ENCODE measurements around the gene HDDC3. TPM values are rescaled to one million over a fixed set of nuclear protein-coding genes. Genes with fewer than 3 reads are reported as not detected.
"Not testable (repeated sequence)": the region's sequence is repeated elsewhere in the genome, so short reads cannot be mapped to it uniquely, and the experiment has no call there.

HDDC3 gene
- total RNA-seq, 6 donors from 2014 or later = 5.0 to 19.3 (median 12.5) TPM

DNA sequence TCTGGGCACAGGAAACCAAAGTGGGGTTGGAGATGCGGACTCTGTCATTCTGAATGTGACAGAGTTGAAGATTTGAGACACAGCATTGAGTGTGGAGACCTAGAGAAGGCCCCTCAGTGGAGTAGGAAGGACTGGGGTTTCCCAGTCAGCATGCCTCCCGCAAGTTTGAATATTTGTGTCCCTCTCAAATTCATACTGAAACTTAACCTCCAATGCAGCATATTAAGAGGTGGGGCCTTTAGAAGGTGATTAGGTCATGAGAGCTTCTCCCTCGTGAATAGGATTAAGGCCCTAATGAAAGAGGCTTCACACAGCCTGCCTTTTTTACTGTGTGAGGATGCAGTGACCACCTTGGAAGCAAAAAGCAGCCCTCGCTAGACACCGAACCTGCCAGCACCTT lies 8.0 kb downstream of the HDDC3 start:
- Histone ChIP-seq H3K27me3 (no peaks in the 10 kb centered on the region), H3K9me3 (no peaks in the 10 kb centered on the region), H3K27ac (no peak overlapping the region), H3K36me3 (peaks cover 15 to 23% (median 19%) of the 10 kb centered on the region in 4 donors), H3K4me3 (no peak overlapping the region), H3K4me1 (peaks cover 3 to 8% (median 6%) of the 10 kb centered on the region in 4 donors)
- WGBS, 2 donors = 69 to 81% methylated on average over 5 of the region's 5 CpGs
- ATAC-seq (ENCODE audit: low FRiP score in 2 of 2) (no peak), DNase-seq (no peak)
- TF ChIP-seq, protein P1, sequence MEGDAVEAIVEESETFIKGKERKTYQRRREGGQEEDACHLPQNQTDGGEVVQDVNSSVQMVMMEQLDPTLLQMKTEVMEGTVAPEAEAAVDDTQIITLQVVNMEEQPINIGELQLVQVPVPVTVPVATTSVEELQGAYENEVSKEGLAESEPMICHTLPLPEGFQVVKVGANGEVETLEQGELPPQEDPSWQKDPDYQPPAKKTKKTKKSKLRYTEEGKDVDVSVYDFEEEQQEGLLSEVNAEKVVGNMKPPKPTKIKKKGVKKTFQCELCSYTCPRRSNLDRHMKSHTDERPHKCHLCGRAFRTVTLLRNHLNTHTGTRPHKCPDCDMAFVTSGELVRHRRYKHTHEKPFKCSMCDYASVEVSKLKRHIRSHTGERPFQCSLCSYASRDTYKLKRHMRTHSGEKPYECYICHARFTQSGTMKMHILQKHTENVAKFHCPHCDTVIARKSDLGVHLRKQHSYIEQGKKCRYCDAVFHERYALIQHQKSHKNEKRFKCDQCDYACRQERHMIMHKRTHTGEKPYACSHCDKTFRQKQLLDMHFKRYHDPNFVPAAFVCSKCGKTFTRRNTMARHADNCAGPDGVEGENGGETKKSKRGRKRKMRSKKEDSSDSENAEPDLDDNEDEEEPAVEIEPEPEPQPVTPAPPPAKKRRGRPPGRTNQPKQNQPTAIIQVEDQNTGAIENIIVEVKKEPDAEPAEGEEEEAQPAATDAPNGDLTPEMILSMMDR (IDR thresholded peaks at IDR 0.05) = no peak
- TF ChIP-seq POLR2A (IDR thresholded peaks at IDR 0.05) = no peak

DNA sequence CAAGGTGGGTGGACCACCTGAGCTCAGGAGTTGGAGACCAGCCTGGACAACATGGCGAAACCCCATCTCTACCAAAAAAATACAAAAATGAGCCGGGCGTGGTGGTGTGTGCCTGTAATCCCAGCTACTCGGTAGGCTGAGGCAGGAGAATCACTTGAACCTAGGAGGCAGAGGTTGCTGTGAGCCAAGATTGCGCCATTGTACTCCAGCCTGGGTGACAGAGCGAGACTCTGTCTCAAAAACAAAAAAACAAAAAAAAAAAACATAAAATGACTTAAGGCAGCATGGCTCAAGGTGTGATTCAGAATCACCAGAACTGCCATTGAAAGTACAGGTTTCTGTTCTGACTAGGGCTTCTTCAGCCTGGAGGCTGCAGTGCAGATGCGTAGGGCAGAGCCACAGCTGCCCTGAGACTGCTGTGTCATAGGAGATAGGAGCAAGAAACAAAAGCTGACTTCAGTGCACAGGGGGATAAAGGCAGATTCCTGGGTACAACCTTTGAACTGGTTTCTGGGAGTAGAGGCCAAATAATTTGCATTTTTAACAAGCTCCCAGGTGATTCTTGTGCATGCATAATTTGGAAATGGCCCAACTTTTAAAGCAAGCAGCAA lies 9.5 kb downstream of the HDDC3 start:
- not testable (repeated sequence) for H3K9me3 ChIP-seq; H3K27ac ChIP-seq; DNase-seq; H3K27me3 ChIP-seq; ATAC-seq (ENCODE audit: low FRiP score in 2 of 2); H3K4me3 ChIP-seq; H3K4me1 ChIP-seq
- WGBS, 2 donors = 90% methylated on average over 7 of the region's 7 CpGs
- H3K36me3 ChIP-seq = peaks cover 23 to 39% (median 35%) of the 10 kb centered on the region in 4 donors

DNA sequence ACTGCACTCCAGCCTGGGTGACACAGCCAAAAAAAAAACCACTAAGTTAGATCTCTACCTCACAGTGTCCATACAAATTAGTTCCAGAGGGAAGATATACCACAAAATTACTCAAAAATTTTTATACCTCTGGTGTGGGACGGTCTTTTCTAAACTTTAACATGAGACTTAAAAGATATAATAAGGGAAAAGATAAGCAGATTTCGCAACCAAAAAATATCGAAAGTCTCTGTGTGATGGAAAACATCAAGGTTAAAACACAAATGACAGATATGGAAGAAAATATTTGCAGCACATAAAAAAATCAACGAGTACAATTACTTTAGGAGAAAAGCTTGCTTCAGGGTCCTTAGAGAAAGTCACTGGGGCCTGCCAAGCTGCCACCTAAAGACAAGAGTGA lies 10.5 kb downstream of the HDDC3 start:
- 81 to 88% methylated on average over 4 of the region's 4 CpGs for WGBS, 2 donors
- no peaks in the 10 kb centered on the region for H3K4me1 ChIP-seq
- TF ChIP-seq POLR2AphosphoS5 (IDR thresholded peaks at IDR 0.05) (no peak), POLR2A (IDR thresholded peaks at IDR 0.05) (no peak), EP300 (IDR thresholded peaks at IDR 0.05) (no peak)
- TF ChIP-seq, protein P1 (IDR thresholded peaks at IDR 0.05) = no peak
- DNase-seq (no peak), ATAC-seq (ENCODE audit: low FRiP score in 2 of 2) (no peak)
- no peaks in the 10 kb centered on the region for H3K9me3 ChIP-seq
- peaks cover 23 to 48% (median 43%) of the 10 kb centered on the region in 4 donors for H3K36me3 ChIP-seq
- no peak overlapping the region for H3K27ac ChIP-seq
- H3K27me3 ChIP-seq = no peaks in the 10 kb centered on the region
- H3K4me3 ChIP-seq = no peak overlapping the region

DNA sequence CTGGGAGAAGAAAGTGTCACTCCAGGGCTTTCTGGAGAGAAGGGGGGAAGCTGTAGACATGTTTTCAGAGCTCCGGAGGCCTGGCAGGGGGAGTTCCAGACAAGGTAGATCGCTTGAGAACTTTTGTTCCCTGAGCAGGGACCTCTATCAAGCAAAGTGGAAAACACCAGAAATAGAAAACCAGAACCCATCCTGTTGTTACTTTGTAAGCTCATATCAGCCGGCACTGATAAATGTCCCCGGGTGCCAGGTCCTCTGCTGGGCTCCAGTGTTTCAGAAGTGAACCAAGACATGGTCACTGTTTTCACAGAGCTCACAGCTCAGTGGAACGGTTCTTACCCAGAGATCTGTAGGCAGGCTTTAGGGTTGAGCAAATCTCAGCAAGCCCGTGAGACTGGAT lies 13.5 kb downstream of the HDDC3 start:
- Histone ChIP-seq H3K36me3 (peaks cover 23 to 79% (median 71%) of the 10 kb centered on the region in 4 donors), H3K4me1 (peaks cover 0 to 6% (median 0%) of the 10 kb centered on the region in 4 donors), H3K4me3 (no peak overlapping the region), H3K27ac (no peak overlapping the region), H3K27me3 (no peaks in the 10 kb centered on the region), H3K9me3 (no peaks in the 10 kb centered on the region)
- ATAC-seq (ENCODE audit: low FRiP score in 2 of 2) = no peak
- no peak for DNase-seq
- WGBS, 2 donors = 93 to 96% methylated on average over 6 of the region's 6 CpGs
- TF ChIP-seq, protein P1 (IDR thresholded peaks at IDR 0.05) = no peak
- no peak for TF ChIP-seq EP300 (IDR thresholded peaks at IDR 0.05)
- TF ChIP-seq POLR2AphosphoS5 (IDR thresholded peaks at IDR 0.05) = no peak
- TF ChIP-seq POLR2A (IDR thresholded peaks at IDR 0.05) = no peak

DNA sequence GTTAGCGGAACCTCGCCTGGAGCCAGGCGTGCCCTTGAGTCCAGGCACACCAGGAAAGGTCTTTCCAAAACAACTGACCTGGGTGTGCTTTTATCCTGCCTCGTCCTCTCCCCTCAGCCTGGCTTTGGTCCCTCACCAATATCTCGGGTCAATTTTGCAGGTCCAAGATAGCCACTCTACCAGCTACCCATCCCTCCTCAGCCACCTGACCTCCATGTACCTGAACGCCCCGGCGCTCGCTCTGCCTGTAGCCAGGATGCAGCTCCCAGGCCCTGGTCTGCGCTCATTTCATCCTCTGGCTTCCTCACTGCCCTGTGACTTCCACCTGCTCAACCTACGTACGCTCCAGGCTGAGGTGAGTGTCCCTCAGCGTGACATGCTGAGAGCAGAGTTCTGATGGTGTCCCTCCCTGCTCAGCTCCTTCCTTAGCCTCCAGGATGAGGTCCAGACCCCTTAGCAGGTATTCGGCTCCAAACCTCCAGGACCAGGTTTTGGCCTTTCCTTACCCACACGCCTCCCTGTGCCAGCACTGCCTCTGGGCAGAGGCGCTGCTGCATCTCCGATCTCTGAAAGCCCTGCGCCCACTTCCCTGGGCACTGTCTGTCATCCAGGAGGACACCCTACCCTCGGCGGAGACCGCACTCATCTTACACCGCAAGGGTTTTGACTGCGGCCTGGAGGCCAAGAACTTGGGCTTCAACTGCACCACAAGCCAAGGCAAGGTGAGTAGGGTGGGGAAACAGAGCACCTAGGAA lies 14.1 kb downstream of the HDDC3 start:
- ATAC-seq (ENCODE audit: low FRiP score in 2 of 2) = no peak
- no peak for DNase-seq
- peaks cover 28 to 85% (median 77%) of the 10 kb centered on the region in 4 donors for H3K36me3 ChIP-seq
- no peak overlapping the region for H3K4me3 ChIP-seq
- H3K27me3 ChIP-seq = no peaks in the 10 kb centered on the region
- peaks cover 0 to 6% (median 0%) of the 10 kb centered on the region in 4 donors for H3K4me1 ChIP-seq
- no peak overlapping the region for H3K27ac ChIP-seq
- H3K9me3 ChIP-seq = no peaks in the 10 kb centered on the region
- TF ChIP-seq EP300 (IDR thresholded peaks at IDR 0.05) = no peak
- no peak for TF ChIP-seq POLR2A (IDR thresholded peaks at IDR 0.05)
- TF ChIP-seq, protein P1 (IDR thresholded peaks at IDR 0.05) = no peak
- TF ChIP-seq POLR2AphosphoS5 (IDR thresholded peaks at IDR 0.05) = no peak
- WGBS, 2 donors = 96 to 98% methylated on average over 19 to 23 of the region's 23 CpGs

Measured in upper lobe of left lung (tissue), 6 donors.